Dermis blood vessel endothelial cell (primary cell): ENCODE measurements around the gene GNB1L. TPM values are rescaled to one million over a fixed set of nuclear protein-coding genes. Genes with fewer than 3 reads are reported as not detected.
A peak's percentile ranks its signal among the peaks of the same experiment; 100 is the strongest.
"Not testable (repeated sequence)": the region's sequence is repeated elsewhere in the genome, so short reads cannot be mapped to it uniquely, and the experiment has no call there.

Experiments
- DNase-seq: peaks from one replicate; pipeline ENCODE4 v3.0.0; 2010
- total RNA-seq: library from RNA; depleted of rRNA; stranded (reverse); fragments of >200 nt; gene quantifications from 2 replicates; pipeline ENCODE4 v1.2.3, GENCODE V29; 2014

Gene GNB1L
- total RNA-seq, 1 donor from 2014 or later, result 7.3 TPM

DNA sequence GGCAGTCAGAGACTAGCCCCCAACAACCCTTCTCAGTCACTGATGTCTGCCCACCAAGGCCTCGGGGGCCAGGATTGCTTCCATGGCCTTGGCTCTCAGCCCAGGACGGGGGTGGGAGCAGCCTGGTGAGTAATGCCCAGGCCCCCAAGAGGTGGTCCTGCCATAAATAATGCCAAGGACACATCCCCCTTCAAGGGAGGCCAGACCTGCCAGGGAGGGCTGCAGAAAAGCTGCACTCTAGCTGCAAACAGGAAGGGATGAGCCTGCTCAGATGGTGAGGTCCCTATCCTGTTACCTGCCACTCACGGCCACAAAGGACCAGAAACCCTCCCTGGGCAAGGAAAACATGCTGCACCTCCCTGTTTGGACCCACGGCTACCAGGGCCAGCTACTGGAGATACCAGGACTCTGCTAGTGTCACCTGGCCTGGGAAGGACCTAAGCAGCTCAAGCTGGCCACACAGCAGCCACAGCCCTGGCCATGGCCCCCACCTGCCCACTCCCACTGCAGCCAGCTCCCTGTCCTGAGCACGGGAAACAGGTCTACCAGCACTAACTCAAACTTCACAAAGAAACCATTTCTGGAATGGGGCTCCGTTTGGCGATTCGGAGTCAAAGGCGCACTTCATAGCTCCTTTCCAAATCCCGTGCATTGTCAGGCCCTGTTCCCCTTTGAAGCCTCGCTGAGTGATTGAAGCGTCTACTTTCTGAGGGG, 12.1 kb downstream of the GNB1L start:
- no peak for DNase-seq

DNA sequence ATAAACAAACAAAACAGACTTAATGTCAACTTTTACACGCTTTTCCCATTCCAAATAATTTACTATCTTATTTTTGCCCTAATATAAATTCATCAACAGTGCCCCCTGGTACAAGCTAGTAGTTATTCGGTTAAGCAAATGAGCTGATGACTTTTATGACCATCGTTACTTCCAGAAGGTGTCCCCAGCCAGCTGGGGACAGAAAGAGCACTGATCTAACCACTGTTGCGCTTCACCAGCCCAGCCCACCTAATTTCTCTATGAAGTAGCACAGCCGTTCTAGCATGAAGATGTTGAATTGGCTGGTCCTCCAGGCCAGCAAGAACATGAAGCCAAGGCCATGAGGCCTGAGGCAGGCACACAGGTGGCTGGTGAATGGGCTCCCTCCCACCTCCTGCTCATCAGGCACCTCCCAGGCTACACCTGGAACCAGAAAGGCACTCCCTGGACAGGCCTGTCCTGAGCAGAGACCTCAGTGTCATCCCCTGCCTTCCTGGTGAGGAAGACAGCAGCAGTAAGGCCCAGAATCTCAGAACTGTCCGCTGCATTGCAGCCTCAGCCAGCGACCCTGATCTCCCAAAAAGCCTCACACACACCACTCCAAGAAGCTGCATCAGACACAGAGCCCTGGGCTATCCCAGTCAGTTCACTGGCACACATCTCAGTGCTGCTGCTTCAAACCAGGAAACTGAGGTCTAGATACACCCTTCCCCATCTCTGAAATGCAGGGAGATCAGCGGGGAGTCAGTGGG, 12.9 kb downstream of the GNB1L start:
- DNase-seq, result no peak

- DNase-seq, result peak; percentile 27
Measured at GRCh38 chr22:19840955-19841640, 13.6 kb downstream of the GNB1L start.

DNA sequence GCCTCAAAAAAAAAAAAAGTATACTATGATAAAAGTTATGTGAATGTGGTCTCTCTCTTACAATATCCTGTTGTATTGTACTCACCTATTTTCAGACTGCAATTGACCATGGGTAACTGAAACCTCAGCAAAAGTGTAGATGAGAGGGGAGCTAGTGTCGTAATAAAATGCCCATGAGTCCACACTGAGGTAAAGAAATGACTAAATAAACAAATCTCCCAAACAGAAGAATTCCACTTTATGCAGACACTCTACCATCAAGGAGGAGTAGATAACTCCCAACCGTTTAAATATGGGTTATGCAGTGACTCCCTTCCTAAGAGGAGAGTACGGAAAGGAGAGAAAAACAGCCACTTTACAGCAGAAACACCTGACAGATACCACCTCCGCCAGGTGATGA, 14.6 kb downstream of the GNB1L start:
- no peak for DNase-seq

DNA sequence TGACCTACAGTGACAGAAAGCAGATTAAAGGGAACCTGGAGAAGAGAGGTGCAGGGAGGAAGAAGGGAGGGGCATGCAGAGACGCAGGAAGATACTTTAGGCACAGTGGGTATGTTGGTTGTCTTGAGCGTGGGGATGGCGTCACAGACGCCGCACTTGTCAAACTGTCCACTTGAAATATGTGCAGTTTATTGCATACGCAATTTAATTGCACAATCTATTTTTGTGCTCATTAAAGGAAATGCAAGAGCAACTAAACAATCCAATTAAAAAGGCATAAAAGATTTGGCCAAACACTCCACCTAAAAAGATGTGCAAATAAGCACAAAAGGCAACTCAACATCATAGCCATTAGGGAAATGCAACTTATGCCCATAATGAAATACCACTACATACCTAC, 16.8 kb downstream of the GNB1L start:
- DNase-seq, result no peak

DNA sequence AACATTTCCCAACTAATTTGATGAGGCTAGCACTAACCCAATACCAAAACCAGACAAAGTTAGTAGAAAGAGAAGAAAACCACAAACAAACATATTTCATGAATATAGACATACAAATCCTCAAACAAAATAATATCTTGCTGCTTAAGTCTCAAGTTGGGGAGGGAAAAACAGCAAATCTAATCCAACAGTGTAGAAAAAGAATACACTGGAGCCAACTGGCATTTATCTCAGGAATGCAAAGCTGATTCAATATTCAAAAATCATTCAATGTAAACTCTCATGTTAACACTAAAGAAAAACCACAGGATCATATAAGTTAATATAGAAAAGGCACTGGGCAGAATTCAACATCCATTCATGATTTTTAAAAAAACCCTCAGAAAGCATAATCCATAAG, 18.2 kb downstream of the GNB1L start:
- DNase-seq, result no peak

- no peak for DNase-seq
Measured at GRCh38 chr22:19834599-19834998, 20.1 kb downstream of the GNB1L start.

GRCh38 chr22:19833327-19833726, 21.3 kb downstream of the GNB1L start:
- not testable (repeated sequence) for DNase-seq

DNA sequence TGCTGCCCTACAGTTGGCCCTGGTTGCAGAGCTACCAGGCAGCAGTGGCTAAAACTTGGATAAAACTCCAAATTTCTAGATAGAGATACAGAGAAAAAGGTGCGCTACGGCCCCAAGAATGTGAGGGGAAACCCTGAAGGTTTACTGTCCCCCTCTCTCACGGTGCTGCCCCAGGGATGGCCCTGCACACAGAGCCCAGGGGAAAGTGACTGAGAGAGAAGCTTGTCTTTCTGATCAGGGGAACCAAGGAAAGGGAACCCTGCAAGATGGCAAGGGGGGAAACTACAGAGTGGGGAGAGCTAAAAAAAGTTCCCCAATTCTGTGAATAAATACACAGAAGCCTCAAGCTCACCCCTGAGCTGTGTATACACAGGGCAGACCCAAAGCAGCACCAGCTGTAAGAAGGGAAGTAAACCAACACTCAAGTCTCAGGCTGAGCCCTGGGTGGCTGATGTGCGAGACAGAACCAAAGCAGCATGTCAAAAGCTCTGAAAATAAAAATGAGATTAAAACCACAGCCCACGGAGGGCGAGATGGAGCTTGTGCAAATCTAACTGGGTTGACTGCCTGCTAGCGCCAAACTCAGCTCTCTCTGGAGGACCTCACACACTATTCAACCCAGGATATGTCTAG, 22.1 kb downstream of the GNB1L start:
- no peak for DNase-seq

GRCh38 chr22:19831979-19832378, 22.7 kb downstream of the GNB1L start:
- DNase-seq, result not testable (repeated sequence)

DNA sequence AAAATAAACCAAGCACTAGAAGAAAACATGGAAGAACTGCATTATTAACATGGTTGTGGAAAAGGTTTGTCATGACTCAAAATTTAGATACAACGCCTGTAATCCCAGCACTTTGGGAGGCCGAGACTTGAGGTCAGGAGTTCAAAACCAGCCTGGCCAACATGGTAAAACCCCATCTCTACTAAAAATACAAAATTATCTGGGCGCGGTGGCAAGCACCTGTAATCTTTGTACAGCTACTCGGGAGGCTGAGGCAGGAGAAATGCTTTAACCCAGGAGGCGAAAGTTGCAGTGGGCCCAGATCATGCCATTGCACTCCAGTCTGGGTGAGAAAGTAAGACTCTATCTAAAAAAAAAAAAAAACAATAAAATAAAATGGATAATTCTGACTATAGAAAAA, 23.7 kb downstream of the GNB1L start:
- DNase-seq, result no peak

DNA sequence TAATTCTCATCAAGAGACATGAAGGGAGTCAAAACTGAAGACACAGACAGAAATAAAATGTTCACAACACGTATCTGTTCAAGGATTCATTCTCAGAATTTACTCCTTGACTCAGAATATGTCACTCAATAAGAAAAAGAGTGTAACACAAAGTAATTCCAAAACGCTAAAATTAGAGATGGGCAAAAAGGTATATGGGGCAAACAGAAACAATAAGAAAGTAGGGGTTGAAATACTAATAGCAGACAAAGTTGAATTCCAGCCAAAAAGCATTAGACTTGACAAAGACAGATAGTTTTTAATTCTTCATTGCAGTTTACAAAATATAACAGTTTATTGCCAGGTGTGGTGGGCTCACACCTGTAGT, 26.7 kb downstream of the GNB1L start:
- DNase-seq, result no peak

DNA sequence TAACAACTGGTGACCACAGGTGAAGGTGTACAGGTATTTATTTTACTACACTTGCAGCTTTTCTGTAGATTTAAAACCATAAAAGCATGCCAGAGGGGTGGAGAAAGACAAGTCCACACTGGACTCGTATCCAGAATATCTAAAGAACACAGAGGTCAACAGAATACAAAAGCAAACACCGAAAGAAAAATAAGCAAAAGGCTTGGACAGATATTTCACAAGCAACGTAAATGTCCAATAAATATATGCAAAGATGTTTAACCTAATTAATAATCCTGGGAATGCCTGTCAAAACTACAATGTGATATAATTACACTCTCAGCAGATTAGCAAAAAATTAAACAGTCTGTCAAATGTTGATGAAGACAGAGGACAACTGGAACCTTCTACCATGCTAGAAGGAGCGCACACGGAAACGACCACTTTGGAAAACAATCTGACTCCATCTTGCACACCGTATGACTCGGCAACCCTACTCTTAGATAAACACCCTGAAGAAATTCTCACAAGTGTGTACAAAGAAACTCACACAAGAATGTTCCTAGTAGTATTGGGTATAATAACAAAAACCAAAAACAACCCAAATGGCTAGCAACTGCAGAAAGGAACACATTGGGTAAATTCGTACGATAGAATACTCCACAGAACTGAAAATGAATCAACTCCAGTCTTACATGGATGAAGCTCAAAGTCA, 27.2 kb downstream of the GNB1L start:
- no peak for DNase-seq

DNA sequence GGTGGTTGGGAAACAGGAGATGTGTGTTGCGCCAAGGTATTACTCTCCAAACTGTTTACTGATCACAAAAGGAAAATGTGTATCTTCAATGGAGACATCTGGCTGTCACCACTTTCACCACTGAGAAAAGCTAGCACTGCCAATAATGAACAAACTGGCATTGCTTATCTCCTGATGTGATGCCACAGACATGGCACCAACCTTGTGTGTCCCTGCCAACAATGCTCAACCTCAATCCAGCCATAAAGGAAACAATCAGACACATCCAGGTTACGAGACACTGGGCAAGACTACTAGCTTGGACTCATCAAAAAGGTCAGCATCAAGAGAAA, 28.1 kb downstream of the GNB1L start:
- no peak for DNase-seq

DNA sequence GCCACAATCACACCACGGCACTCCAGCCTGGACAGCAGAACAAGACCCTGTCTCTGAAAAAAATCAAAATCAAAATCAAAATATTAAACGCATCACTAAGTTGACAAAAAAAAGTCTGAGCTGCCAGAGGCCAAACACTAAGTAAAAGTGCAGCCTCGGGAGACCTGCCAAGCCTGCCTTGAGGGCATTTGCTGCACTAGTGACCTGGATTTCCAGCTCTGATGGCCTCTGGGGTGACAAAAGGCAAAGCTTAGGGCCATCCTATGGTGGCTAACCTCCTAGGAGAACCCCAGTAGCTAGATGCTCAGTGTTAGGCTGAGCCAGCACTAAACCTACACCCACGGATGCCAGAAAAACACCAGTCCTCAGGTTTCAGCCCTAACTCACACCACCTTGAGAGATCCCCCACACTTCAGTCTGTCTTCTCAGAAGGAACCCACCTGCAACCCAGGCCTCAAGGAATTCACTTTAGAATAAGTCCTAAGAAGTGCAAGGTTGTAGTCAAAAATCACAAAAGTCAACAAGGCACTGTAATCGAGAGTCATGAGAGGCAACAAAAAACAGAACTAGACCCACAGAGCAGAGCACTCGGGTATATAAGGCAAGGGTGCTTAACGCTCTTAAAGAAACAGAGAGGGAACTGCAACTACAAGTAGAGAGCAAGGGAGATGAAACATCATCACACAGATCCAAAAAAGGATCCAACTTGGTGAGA, 28.6 kb downstream of the GNB1L start:
- DNase-seq, result no peak

- no peak for DNase-seq
Measured at GRCh38 chr22:19824926-19825339, 29.7 kb downstream of the GNB1L start.

- DNase-seq, result no peak
Measured at GRCh38 chr22:19824212-19824925, 30.3 kb downstream of the GNB1L start.

DNA sequence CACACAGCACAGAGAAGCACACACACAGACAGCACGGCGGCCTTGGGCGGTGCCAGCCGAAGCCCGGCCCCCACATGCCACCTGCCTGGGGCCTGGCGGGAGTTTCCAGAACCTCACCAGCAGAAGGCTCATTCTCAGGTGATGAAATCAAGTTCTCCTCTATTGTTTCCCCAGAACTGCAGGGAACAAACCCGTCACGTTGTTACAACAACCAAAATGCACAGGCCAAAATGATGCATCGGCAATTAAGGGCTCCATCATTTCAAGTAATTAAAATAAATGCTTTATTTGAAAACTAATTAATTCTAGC, 30.8 kb downstream of the GNB1L start:
- DNase-seq, result no peak

GRCh38 chr22:19823191-19823901, 31.3 kb downstream of the GNB1L start:
- no peak for DNase-seq

DNA sequence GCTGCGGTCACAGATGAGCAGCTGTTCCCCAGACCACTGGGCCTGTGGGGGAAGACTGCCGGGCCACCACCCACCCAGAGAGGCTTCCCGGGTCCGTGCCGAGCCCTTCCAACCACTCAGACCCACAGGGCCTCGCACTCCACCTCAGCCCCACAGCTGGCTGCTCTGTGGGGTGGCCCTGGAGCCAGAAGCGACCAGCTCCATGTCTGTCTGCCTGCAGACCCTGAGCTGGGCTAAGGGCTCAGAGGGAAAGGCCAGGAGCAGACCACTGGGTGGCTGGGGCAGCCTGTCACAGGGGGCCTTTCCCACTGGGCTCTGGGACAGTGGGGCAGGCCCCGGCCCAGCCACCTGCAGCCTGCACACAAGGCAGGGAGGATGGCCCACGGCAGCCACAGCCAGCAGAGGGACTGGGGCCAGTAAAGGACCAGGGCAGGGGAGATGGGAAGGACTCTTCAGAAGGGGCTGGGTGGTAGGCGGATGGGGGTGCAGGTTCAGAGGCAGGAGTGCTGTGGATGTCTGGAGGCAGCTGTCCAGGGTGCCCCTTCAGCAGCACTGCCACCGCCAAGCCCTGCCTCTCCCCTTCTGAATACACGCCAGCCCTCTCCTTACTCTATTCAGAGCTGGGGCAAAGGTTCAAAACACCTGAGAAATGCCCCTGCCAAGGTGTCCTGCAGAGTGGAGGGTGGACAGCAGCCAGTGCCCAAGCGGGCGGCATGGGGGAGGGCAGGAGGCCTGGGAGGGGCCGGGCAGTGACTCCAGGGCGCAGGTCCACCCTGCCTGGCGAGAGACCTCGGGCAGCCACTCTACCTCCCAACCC, 32.2 kb downstream of the GNB1L start:
- DNase-seq, result no peak
